NCI-H226 (cell line): ENCODE data around the gene WDR35.
"Not testable (repeated sequence)": the region's sequence is repeated elsewhere in the genome, so short reads cannot be mapped to it uniquely, and the experiment has no call there.

Experiments
- DNase-seq: peaks from one replicate; pipeline ENCODE4 v3.0.0-alpha.2; 2015

WDR35 gene

GRCh38 chr2:19933351-19933981, 56.4 kb downstream of the WDR35 start:
- DNase-seq = peak; percentile 22

GRCh38 chr2:19932928-19933327, 57.0 kb downstream of the WDR35 start:
- no peak for DNase-seq

GRCh38 chr2:19929226-19929625, 60.7 kb downstream of the WDR35 start:
- DNase-seq = no peak

- DNase-seq = not testable (repeated sequence)
These were observed 62.1 kb downstream of the WDR35 start for GRCh38 chr2:19927816-19928215.

GRCh38 chr2:19924526-19924925, 65.4 kb downstream of the WDR35 start:
- DNase-seq = not testable (repeated sequence)

- not testable (repeated sequence) for DNase-seq
These were observed 67.7 kb downstream of the WDR35 start for GRCh38 chr2:19922188-19922587.

- DNase-seq = no peak
These were observed 73.4 kb downstream of the WDR35 start for GRCh38 chr2:19916385-19916950.

GRCh38 chr2:19914266-19914975, 75.5 kb downstream of the WDR35 start:
- no peak for DNase-seq

GRCh38 chr2:19911808-19912509, 77.9 kb downstream of the WDR35 start:
- peak; percentile 26 for DNase-seq

GRCh38 chr2:19902216-19902740, 87.6 kb downstream of the WDR35 start:
- no peak for DNase-seq

GRCh38 chr2:19901442-19902215, 88.3 kb downstream of the WDR35 start, which contains the start of gene TTC32:
TTC32 (minus strand) TSS chr2:19901983; CDS start chr2:19901854, 129 bp downstream.
- DNase-seq = peak; percentile 90

- no peak for DNase-seq
These were observed 88.9 kb downstream of the WDR35 start for GRCh38 chr2:19900931-19901441.

- DNase-seq = no peak
These were observed 89.6 kb downstream of the WDR35 start for GRCh38 chr2:19899985-19900930.

GRCh38 chr2:19898592-19899329, 91.1 kb downstream of the WDR35 start:
- DNase-seq = no peak

GRCh38 chr2:19897623-19898245, 92.2 kb downstream of the WDR35 start:
- DNase-seq = no peak

- no peak for DNase-seq
These were observed 94.4 kb downstream of the WDR35 start for GRCh38 chr2:19895535-19895934.

- no peak for DNase-seq
These were observed 95.6 kb downstream of the WDR35 start for GRCh38 chr2:19894134-19894792.

GRCh38 chr2:19893520-19894133, 96.3 kb downstream of the WDR35 start:
- DNase-seq = no peak

GRCh38 chr2:19891971-19892370, 97.9 kb downstream of the WDR35 start:
- not testable (repeated sequence) for DNase-seq
